G401.6 (cell line): Measurements from ENCODE around the gene CYSLTR2.
"Not testable (repeated sequence)": the region's sequence is repeated elsewhere in the genome, so short reads cannot be mapped to it uniquely, and the experiment has no call there.

Experiments used
- FAIRE-seq: peaks from 2 replicates; lab custom pipeline; 2012; peaks lifted over from hg19 to GRCh38; lab: Jason Lieb, UNC

Gene CYSLTR2

DNA sequence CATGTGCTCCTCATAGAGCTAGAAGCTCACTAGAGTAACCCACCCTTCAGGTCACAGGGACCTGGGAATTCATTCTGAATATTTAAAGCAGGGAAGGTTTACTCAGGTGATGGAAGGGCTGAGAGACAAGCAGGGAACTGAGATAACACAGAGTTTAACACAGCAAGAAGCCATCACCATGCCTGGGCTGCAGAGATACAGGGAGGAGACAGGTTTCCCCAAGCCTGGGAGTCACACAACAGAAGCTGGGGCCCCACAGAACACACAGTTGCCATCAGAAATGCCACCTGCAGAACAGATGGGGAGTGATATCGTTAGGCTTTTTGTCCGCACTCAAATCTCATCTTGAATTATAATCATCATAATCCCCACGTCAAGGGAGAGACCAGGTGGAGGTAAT, 7.9 kb upstream of the CYSLTR2 start:
- FAIRE-seq: no peak

DNA sequence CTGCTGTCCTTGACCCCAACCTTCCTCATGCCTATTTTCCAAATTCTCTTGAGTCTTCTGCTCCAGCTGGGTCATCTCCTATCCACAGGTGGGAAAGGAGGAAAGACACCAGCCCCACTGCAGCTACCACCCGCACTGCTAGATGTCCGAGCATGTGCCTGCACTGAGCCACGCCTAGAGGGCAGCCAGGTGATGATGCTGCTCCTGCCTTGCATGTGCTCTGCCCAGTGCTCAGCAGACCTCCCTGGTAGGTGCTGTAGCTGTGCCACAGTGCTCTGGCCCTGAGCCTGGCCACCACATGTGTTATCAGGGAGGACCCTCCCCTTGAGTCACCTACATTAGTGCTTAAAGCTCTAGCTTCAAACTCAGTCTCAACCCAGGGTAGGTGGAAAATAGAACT, 6.9 kb upstream of the CYSLTR2 start:
- no peak for FAIRE-seq

DNA sequence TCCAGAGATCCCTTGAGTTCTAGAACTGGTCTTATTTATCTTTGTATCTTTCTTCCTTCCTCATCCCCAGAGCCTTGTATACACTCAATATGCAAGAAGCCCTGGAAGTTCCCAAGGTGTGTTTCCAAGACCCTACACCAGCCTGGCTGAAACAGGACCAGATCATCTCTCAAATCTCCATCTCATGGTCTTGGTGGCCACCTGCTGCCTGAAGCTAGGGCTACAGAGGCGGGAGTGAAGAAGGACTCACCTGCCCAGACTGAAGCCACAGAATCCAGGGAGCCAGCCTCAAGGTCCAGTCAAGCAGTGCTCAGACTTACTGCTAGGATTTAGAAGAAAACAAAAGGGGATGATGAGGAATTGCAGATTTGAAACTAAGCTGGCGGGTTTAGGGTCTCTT, 6.1 kb upstream of the CYSLTR2 start:
- no peak for FAIRE-seq

DNA sequence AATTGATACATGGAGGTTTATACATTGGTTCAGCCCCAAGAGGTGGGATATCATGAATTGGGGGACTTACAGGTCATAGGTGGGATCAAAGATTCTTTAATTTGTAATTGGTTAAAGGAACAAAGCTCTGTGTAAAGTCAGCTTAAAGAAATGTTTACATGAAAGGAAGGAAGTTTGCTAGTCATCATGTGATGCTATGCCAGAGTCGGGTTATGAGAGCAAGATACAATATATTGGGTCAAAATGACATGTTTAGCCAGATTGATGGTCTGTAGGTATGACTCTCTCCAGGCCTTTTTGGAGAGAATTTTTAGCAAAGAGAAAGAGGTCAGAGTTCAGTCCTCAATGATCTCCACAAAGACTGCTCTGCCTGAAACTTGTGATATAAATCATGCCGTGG, 5.3 kb upstream of the CYSLTR2 start:
- no peak for FAIRE-seq

DNA sequence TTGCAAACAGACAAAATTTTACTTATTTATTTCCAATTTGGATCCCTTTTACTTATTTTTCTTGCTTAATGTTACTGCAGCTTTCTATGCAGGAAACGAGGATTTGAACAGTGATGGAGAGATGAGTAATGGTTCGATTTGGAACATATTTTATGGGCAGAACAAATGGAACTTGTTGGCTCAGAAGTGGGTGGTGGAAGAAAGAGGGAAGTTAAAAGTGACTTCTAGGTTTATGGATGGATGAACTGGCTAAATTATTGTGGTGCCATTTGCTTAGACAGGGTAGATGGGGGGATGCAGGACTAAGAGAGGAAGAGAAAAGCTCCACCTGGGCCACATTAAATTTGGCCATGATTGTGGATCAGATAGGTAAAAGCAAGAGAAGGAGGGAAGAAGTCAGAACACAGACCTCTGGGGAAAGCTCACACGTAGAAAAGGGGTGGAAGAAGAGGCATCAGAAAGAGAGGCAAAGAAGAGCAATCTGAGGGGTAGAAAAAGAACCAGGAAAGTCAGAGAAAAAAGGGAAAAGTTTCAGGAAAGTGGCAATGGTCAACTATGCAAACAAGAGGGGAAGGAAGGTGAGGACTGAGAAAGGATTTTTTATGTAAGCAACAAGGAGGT, 768 bp upstream of the CYSLTR2 start:
- no peak for FAIRE-seq

DNA sequence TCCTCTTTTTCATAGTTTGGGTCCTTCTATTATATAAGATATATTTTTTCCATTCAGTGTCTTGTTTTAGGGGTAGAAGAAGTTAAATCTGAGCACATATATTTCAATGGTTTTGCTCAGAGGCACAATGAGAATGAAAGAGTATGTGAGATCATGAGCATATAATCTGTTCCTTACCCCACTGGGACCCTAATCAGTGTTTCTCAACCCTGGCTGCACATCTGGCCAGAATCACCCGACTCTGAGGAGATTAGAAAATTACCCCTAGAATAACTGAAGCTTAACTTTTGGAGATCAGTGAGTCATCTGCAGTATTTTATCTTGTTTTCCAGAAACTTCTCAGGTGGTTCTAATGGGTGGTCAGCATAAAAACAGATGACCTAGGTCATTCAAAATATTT, 782 bp downstream of the CYSLTR2 start:
- FAIRE-seq: no peak

DNA sequence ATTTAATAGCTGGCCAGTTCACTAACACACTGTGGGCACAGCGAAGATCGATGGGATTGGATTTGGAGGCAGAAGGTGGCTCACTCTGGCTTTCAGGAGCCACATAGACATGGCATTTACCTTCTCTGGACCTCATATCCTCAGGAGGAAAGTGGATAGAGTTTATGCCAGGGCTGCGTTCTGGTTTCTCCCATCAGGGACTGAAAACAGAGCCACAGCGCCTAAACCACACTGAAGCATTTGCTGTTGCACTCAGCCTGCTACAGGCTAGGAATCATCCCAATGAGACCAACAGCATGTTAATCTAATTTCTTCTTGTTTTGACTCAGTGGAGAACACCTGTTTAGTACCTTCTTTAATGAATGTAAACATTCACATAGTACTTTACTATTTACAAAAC, 1.6 kb downstream of the CYSLTR2 start:
- FAIRE-seq: no peak

DNA sequence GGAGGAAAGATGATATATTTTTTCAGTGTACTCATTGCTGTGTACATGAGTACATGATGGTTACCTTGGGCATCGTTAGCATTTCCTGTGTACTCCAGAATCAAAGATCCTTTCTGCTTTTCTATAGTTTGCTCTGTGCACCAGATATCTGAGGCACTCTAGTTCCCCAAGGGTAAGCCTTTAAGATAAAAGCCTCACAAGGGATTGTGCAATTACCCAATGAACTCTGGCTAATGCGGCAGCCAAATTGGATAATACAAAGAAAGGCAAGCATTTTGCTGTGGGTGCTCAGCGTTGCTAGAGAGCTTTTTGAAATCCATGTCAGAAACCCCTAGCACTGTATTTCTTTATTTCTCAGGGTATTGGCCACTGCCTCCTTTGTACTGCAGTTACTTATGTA, 2.9 kb downstream of the CYSLTR2 start:
- no peak for FAIRE-seq

DNA sequence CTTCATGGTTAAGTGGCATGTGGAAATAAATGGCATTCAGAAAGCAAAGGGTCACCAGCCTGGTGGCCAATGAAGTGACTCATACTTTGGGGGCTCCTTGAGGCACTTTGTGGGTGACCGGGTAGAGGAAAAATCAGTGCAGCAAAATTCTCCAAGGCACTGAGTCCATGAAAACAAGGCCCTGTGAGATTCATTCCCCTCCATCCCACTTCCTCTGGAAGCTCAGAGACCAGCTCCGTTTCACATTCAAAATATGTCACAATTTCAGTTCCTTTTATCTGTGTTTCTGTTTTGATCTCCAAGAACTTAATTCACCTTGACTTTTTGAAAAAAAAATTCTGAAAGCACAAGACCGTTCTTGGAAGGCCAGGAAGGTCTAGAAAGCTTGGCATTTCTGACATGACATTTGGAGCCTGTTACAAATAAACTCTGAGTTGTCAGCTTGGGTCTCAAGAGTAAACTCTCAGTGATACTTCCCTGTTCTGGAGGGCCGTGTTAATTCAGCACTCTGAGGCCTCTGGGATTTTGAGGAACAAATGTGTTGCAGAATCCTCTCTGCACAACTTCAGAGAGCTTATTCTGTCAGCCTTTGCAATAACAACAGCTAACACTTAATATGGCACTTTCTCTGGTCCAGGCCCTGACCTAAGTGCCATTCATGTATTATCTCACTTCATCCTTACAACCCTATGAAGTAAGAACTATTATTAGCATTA, 6.8 kb downstream of the CYSLTR2 start:
- no peak for FAIRE-seq

DNA sequence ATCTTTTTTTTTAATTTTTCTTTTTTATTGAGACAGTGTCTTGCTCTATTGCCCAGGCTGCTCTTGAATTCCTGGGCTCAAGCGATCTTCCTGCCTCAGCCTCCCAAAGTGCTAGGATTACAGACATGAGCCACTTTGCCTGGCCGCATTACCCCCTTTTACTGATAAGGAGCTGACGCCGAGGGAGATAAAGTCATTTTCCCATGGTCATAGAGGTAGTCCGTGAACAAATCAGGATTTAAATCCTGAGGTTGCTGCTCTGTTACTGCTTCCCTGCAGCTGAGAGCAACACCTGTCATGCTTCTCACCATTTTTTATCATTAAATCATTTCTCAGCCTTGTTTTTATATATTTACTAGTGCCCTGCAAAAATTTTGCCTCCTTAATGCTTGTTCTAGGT, 7.4 kb downstream of the CYSLTR2 start:
- FAIRE-seq: no peak

DNA sequence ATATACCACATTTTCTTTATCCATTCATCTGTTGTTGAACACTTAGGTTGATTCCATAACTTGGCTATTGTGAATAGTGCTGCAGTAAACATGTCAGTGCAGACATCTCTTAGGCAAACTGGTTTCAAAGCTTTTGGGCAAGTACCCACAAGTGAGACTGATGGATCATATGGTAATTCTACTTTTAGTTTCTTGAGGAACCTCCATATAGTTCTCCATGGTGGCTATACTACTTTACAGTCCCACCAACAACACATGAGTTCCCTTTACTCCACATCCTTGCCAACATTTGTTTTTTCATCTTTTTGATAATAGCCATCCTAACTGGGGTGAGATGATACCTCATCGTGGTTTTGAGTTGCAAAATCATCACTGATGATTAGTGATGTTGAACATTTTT, 8.5 kb downstream of the CYSLTR2 start:
- FAIRE-seq: no peak

DNA sequence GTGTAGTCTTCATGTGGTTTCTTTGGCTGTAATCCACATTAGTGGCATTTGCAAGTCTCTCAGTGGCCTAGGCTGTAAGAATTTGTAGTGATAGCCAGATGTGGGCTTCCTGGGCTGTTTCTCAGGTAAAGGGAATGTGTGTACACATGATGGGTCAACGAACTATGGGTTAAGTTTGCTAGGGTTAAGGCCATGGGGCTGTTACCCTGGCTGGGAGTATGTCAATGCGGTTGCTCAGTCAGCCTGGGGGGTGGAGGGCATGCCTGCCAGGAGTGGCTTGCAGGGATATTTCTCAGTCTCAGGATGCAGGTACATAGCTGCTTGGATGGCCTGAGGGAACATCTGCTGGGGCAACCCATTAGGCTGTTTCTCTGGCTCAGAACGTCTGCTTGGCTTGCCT, 13.4 kb downstream of the CYSLTR2 start:
- FAIRE-seq: no peak

DNA sequence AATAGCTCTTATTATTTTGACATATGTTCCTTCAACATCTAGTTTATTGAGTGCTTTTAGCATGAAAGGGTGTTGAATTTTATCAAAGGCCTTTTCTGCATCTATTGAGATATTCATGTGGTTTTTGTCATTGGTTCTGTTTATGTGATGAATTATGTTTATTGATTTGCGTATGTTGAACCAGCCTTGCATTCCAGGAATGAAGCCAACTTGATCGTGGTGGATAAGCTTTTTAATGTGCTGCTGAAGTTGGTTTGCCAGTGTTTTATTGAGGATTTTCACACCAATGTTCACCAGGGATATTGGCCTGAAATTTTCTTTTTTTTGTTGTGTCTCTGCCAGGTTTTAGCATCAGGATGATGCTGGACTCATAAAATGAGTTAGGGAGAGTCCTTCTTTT, 17.7 kb downstream of the CYSLTR2 start:
- FAIRE-seq: not testable (repeated sequence)

DNA sequence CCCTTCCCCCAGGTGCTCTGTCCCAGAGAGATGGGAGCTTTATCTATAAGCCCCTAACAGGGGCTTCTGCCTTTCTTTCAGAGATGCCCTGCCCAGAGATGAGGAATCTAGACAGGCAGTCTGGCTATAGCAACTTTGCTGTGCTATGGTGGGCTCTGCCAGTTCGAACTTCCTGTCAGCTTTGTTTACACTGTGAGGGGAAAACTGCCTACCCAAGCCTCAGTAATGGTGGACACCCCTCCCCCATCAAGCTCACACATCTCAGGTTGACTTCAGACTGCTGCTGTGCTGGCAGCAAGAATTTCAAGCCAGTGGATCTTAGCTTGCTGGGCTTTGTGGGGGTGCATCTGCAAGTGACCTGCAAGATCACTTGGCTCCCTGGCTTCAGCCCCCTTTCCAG, 21.5 kb downstream of the CYSLTR2 start:
- no peak for FAIRE-seq

DNA sequence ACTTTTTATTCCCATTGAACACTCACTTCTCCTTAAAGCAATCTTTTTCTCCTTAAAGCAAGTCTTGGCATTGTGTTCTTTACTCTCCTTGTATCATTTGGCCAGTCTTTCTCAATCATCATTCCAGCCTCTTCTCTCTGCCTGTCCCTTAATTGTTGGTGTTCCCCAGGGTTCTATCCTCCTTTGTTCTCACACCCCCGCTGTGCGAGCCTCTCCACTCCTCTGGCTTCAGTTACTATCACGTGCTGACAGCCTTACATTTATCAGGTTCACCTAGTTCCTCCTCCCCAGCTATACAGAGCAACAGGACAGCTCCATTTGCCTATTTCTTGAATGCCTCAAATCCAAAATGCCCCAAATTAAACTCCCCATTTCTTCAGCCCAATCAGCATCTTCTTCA, 24.6 kb downstream of the CYSLTR2 start:
- FAIRE-seq: no peak

DNA sequence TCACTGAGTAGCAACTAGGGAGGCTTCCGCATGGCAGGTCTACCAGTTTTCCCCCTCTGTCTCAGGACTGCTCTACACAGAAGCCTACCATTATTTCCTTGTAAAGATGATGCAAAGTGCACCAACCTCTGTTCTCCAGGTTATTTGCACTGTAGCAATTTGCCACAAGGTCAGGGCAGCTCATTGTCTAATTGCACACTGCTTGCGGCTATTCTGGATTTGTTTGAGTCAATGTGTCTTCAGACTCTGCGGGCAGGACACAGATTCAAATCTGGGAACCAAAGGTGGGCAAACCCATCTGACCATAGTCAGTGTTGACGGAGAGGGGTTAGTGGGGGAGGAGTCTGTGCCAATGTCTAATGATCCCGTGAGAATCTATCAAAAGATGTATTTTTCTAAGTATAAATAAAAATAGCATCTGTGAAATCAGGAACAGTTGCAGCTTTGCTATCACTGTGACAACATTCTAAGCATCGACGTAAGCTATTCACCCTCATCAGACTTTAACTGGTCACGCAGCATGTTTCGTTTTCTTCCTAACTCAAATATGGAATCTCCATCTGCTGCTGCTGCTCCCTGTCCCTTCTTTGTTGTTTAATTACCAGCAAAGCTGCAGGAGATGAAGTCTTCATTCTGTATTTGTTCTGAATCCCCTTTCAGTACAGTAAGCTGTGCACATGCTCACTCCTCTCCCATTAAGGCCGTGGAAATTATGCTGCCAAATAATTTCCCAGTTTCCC, 26.4 kb downstream of the CYSLTR2 start:
- no peak for FAIRE-seq

DNA sequence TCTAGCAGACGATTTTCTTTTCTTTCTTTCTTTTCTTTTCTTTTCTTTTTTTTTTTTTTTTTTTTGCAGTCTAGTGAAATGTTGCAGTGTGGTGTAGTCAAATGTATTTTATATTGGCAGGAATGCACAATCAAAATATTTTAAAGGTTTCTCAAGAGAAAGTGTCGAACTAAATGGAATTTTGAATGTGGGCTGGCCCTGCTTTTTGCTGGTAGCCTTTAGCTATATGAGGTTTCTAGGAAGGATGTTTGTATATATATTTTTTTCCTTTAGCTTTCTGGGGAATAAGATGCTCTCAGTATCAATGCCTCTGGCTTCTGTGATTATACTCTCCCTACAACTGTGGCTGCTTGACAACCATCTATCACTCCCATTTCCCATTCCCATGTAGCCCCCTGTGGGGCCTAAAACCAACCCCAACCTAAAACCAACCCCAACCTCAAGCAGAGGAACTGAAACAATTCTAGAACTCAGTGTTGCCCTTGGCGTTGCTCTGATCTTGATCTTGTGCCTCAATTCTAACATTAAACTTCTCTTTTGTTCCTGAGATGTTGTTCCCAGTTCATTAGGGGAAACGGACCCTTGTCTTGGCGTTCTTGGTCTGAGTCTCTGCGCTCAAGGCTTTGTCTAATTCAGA, 27.1 kb downstream of the CYSLTR2 start:
- FAIRE-seq: no peak

DNA sequence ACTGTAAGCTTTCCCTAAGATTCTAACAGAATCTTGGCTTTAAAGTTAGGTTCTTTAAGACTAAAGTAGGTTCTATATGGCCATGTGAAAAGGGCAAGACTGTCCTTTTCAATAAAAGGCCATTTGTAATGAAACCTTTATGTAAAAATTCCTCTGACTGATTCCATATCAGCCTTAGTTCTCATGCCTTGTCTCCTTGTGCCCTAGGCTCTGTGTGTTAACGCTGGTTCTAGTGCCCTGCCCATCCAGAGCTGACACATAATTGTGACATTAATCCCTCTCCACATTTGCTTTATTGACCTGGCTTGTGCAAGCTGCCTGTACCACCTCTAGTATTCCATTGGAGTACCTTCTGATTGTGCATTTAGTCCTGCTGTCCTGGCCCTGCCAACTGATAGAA, 28.2 kb downstream of the CYSLTR2 start:
- FAIRE-seq: no peak

DNA sequence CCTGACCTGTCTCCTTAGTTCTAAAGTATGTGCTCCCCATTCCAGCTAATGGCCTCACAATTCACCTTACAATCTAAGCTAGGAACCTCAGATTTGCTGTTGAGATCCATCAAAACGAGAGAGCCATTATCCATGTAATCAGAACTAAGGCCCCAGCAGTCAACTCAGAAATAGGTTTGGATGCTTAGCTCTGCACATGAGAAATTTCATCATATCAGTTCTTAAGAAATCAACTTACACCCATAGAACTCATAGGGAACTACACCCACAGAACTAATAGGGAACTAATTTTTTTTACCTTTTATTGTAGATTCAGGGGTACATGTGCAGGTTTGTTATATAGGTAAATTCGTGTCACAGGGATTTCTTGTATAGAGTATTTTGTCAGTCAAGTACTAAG, 28.7 kb downstream of the CYSLTR2 start:
- FAIRE-seq: no peak

DNA sequence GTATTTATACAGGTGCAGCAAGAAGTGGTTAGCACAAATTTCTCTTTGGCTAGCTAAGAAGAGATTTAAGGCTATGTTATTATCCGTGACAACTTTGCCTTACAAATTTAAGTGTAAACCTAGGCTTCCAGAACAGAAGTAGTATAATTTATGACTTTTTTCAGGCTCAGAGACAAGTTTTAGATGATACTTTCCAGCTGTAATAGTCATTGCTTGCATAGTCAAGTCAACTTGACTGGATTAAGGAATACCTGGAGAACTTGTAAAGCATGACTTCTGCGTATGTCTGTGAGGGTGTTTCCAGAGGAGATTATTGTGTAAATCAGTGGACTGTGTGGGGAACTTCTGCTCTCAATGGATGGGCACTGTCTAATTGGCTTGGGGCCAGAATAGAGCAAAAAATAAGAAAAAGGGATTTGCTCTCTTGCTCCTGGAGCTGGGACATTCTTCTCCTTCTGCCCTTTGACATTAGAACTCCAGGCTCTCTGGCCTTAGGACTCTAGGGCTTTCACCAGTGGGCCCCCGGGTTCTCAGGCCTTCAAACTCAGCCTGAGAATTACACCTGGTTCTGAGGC, 33.0 kb downstream of the CYSLTR2 start:
- FAIRE-seq: no peak

DNA sequence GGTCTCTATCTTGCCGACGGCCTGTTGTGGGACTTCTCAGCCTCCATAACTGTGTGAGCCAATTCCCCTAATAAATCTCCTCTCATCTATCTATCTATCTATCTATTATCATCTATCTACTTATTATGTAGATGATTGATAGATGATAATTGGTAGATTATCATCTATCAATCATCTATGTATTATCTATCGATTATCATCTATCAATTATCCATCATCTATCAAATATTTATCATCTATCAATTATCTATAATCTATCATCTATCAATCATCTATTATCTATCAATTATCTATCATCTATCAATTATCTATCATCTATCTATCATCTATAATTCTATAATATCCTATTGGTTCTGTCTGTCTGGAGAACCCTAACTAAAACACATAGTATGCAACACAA, 33.5 kb downstream of the CYSLTR2 start:
- FAIRE-seq: no peak

DNA sequence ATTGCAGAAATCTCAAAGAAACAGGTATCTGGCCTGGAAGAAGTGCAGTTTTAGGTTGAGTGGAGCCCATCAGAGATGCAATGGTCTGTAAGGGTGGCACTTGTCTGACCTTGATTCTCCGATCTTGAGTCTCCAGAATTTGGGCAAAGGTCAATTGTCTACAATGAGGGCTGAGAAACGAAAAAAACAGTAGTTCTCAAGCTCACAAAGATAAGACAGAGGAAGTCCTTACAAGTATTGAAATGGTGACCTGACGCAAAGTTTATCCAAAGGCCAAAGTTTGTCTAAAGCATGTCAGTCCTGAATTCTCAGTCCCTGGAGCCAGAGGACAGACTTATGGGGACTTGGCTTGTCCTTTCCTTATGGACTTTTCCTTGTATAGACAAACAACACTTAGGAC, 40.3 kb downstream of the CYSLTR2 start:
- no peak for FAIRE-seq

DNA sequence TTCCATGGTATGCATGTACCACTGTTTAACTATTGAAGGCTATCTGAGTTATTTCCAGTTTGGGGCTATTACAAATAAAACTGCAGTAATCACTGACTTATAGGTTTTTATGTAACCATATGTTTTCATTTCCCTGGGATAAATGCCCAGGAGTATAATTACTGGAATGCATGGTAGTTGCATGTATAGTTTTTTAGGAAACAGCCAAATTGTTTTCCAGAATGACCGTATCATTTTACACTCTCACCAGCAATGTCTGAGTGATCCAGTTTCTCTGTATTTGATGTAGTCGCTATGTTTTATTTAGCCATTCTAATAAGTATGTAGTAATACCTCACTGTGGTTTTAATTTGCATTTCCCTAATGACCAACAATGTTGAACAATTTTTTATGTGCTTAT, 42.0 kb downstream of the CYSLTR2 start:
- no peak for FAIRE-seq
